VCaP (cell line): Measurements from ENCODE around the gene JARID2.

Source experiments
- H3K27ac ChIP-seq: fragments of 450-650 bp; 2 replicates; pipeline ENCODE4 v1.5.1; 2017
- TF ChIP-seq, protein P1 (sequence below): fragments of 450-650 bp; conservative IDR thresholded peaks from 2 replicates; pipeline ENCODE4 v1.5.1; 2017; ENCODE audit warnings: mild to moderate bottlenecking, moderate library complexity

JARID2 gene

DNA sequence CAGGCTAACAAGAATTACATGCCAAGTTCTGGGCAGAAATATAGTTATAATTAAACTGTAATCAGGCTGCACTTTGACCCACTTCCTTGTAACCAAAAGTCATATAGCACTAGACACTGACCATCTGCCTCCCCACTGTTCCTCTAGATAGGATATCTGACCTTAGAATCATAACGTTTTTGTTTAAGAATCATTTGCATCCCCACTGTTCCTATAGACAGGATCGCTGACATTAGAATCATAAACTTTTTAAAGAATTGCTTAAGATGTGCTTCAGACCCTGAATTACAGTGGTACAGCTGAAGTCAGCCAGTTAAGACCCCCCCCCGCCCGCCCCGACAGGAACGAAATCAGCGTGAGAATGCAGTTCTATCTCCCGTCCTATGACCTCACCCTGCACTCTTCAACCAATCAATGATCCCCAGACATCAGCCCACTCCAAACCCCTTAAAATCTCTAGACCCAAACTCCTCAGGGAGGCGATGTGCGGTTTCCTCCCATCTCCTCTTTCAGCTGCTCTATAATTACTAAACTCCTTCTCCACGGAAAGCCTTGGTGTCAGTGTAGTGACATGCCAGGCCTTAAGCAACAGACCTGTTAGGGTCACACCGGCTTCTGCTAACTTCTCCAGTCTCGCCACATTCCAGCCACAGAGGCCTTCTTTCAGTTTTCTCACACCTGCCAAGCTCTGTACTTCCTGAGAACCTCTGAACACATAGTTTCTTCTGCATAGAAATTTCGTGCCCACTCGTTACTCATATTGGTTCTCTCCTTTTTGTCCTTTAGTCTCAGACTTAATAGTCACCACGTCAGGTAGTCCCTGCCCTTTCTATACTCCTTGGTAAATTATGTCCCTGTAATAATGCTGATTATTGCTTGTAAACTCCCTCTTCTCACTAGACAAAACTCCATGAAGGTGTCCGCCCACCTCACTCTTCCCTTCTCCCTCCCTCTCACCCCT is 323.4 kb downstream of the JARID2 start:
- TF ChIP-seq, protein P1, sequence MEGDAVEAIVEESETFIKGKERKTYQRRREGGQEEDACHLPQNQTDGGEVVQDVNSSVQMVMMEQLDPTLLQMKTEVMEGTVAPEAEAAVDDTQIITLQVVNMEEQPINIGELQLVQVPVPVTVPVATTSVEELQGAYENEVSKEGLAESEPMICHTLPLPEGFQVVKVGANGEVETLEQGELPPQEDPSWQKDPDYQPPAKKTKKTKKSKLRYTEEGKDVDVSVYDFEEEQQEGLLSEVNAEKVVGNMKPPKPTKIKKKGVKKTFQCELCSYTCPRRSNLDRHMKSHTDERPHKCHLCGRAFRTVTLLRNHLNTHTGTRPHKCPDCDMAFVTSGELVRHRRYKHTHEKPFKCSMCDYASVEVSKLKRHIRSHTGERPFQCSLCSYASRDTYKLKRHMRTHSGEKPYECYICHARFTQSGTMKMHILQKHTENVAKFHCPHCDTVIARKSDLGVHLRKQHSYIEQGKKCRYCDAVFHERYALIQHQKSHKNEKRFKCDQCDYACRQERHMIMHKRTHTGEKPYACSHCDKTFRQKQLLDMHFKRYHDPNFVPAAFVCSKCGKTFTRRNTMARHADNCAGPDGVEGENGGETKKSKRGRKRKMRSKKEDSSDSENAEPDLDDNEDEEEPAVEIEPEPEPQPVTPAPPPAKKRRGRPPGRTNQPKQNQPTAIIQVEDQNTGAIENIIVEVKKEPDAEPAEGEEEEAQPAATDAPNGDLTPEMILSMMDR: no peak
- H3K27ac ChIP-seq: no peak overlapping the region

- TF ChIP-seq, protein P1: no peak
- no peak overlapping the region for H3K27ac ChIP-seq
Measured at GRCh38 chr6:15570171-15570570, 324.3 kb downstream of the JARID2 start.
